ENCODE data around the gene IGFALS. TPM values are rescaled to one million over a fixed set of nuclear protein-coding genes. Genes with fewer than 3 reads are reported as not detected.

IGFALS gene
- total RNA-seq, 2 experiments from 2014 or later = not detected

DNA sequence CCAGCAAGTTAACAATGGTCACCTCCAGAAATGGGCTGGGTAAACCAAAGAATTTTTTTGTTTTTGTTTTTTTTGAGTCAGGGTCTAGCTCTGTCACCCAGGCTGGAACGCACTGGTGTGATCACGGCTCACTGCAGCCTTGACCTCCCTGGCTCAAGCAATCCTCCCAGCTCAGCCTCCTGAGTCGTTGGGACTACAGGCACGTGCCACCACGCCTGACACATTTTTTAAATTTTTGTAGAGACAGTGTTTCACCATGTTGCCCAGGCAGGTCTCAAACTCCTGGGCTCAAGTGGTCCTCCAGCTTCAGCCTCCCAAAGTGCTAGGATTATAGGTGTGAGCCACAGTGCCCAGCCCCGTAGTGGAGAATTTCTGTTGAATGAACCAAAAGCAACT, 12.8 kb downstream of the IGFALS start:
- CTCF ChIA-PET = no interaction called here
- POLR2A ChIA-PET = interaction anchor here (1.2 kb wide), 1 partner anchor 201 kb away, joined by 3 read pairs; the partner anchor contains the start of gene NOXO1

DNA sequence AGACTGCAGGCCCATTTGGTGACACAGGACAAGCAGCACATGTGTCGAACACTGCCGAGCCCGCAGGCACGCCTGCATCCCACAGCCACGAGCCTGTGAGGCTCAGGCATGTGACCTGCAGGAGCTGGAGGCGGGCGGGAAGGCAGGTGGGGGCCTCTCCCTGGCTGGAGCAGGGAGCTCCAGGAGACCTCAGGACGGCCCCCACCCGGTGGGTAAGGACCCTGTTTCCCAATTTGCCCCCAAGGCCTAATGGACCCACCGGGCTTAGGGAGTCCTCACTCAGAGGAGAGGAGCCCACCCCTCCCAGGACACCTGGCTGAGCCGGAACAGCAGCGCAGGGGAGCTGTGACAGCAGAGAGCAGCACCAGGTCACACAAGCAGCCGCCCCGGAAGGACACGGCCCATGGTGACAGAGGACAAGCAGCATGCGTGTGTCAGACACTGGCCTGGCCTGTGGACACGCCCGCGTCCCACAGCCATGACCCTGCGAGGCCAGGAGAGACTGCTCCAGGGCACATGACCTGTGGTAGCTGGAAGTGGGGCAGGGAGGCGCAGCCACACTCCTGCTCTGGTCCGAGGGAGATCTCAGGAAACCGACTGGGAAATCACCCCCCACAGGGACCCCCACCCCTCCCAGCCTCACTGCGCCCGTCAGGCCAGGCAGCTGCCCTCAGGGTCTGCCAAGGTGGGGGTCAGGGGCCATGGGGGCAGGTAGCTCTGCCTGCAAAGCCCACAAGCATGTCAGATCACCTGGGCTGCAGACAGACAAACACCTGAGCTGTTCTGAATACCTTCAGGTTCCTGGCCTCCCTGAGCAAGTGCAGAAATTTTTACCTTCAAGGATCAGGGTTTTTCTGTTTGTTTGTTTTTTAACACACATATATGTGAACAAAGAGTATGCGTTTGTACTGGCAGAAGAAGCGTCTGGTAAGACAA, 13.5 kb downstream of the IGFALS start:
- CTCF ChIA-PET = interaction anchor here (0.9 kb wide), 1 partner anchor 411 kb away, joined by 3 read pairs; no protein-coding TSS in a partner anchor
- POLR2A ChIA-PET = no interaction called here

DNA sequence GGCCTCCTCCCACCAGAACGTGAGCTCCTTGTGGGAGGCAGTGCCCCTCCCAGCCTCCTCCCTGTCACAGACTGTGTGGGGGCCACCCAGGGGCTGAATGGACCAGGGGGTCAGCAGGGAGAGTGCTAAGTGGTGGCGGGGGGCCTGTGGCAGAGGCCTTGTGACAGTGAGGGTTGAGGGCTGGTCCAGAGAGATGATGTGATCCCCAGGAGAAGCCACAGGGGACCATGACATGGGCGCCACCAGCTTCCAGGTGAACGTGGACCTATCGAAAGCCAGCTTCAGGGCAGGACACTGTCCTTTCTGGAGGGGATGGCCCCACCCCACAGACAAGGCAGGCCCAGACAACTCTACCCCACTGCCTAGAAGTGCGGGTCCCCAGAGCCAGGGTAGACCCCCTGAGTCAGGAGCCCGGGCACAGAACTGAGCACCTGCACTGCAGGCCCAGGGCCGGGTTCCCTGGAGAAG, 14.2 kb downstream of the IGFALS start:
- POLR2A ChIA-PET = no interaction called here

DNA sequence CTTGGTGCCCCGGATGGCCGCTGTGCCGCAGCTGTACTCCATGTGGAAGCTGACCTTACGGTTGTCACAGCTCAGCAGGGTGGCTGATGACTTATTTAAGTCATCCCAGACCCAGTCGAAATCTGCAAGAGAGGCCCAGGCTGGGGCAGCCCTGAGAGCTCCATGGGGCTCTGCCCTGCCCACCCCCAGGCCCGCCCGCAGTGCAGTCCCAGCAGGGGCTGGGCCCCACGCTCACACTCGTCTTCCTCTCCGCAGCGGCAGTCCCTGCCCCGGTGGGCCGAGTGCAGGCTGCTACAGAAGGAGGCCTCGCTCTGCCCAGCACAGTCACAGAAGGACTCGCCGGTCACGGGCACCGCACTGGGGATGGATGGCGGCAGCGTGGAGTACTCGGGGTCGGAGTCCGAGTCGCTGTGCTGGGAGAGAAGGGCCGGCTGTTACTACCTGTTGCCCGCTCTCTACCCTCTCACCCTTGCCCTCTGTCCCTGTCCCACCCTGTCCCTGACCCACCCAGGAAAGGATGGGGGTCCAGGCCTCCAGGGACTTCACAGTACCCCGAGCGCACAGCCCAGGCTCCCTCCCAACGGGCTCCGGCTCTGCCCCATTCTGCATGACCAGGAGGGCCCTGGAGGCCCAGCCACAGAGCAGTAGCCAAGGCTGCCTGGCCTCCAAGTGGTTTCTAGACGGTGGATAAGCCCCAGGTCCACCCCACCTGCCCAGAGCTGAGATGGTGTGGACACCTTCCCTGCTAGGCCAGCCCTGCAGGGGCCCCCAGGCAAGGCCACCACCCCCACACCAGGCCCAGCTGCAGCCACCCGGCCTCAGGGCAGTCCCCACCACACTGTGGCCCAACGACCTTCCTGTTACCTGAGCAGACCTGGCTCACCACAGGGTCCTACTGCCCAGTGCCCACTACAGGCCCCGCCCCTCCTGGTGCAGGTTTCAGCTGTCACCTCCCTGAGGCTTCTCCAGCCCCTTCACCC, 15.0 kb downstream of the IGFALS start:
- ChIA-PET POLR2A (interaction anchor here (0.6 kb wide), 1 partner anchor 280 kb away, joined by 9 read pairs; no protein-coding TSS in a partner anchor), CTCF (no interaction called here)

More for the DNA sequence above, 14.2 kb downstream of the IGFALS start:
- CTCF ChIA-PET = no interaction called here

DNA sequence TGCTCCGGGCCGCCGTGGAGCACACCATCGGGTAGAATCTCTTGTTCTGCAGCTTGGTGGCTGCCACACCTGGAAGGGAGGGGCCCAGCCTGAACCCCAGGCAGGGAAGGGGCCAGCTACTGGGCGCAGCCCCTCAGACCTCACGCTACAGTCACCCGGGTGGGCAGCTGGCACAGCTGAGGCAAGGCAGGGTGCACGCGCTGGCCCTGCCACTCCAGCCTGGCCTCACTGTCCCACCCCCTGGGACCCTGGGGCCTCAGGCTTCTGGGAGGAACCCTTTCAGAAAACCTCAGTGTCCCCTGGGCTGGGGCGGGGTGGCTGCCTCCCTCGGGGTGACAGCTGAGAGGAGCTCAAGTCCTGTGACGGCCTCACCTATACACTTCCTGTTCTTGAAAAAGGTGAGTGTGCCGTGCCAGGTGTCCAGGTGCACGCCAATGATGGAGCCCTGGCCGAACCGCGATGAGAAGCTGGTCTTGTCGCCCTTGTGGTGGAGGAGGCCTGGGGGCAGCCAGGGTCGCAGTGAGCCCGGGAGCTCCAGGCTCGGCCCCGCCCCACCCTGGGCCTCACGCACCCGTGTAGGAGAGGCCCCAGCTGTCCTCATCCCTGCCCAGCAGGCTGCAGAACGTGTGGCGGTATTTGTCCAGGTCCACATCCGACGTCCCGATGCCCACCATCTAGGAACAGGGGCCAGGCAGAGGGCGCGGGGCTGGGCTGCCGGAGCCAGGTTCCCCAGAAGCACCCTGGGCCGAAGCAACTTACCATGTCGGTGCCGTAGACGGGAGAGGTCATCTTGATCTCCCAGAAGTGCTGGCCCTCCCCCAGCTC, 15.9 kb downstream of the IGFALS start:
- ChIA-PET POLR2A (interaction anchor here (0.6 kb wide), 2 partner anchors 37 to 279 kb away, joined by 6 to 9 read pairs; no protein-coding TSS in a partner anchor), CTCF (no interaction called here)

DNA sequence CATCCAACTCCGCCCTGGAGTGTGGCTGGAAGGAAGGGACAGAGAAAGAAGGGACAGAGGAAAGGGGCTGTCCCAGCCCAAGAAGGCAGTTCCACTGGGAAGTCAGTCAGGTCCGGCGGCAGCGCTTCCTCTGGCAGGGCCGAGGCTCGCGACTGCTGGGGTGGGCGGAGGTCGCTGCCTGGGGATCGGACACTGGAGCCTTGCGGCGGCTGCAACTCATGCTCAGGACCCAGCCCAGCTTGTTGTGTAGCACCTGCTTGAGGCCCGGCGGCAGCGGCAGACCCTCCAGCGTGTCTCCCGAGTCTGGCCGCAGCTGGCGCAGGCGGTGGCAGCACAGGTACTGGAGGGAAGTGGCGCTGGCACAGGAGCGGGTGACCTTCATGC, 16.5 kb downstream of the IGFALS start:
- ChIA-PET POLR2A (interaction anchor here (0.6 kb wide), 1 partner anchor 38 kb away, joined by 6 read pairs; no protein-coding TSS in a partner anchor), CTCF (no interaction called here)

GRCh38 chr16:1776672-1776955, 16.9 kb downstream of the IGFALS start:
- CTCF ChIA-PET = no interaction called here
- POLR2A ChIA-PET = no interaction called here

DNA sequence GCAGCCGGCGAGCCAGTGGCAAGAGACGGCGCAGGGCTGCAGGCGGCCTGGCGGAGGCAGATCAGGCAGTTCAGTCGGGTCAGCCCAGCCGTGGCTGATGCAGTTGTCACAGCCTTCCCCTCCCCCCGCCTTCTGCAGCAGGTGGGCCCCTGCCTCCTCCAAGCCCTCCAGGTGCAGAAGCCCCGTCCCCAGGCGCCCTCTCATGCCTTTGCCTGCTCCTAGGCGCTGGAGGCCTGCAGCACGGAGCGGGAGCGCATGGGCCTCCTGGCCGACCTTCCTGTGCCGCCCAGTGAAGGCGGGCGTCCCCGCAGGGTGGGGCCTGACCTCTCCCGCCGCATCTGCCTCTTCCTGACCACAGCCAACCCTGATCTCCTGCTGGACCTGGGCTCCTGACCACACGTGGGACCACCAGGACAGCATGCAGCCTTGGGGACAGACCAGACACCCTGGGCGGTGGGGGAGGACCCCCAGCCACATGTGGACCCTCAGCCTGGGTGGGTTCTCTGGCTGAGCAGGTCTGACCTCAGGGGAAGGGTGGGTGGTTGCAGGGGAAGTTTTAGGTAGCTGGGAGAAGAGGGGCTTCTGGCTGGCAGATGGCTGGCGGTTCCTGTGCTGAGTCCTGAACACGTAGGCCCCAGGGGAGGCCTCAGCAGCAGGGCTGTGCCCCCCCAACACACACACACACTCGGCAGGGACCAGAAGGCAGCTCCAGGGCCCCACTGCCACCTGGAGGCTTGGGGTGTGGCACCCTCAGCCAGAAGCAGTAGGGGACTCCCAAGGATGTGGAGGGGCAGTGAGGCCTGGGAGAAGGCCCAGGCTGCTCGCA, 17.4 kb downstream of the IGFALS start:
- ChIA-PET CTCF (no interaction called here), POLR2A (no interaction called here)

GRCh38 chr16:1775006-1775845, 18.3 kb downstream of the IGFALS start:
- POLR2A ChIA-PET = interaction anchor here (1.8 kb wide), 1 partner anchor 190 kb away, joined by 4 read pairs; the partner anchor contains the start of gene RPS2
- CTCF ChIA-PET = interaction anchor here (1.2 to 1.6 kb wide), 2 partner anchors 7 to 66 kb away, joined by 4 to 7 read pairs; partner anchors contain the start of genes NUBP2 and SPSB3

- ChIA-PET CTCF (interaction anchor here (0.7 to 1.6 kb wide), 3 partner anchors 8 to 69 kb away, joined by 3 to 7 read pairs (median 4); partner anchors contain the start of genes NUBP2 and SPSB3), POLR2A (interaction anchor here (1.8 to 5.2 kb wide), 2 partner anchors 8 to 190 kb away, joined by 4 to 42 read pairs; partner anchors contain the start of genes NUBP2, RPS2 and SPSB3)
These were observed 19.1 kb downstream of the IGFALS start for GRCh38 chr16:1774448-1774780.

- ChIA-PET CTCF (interaction anchor here (0.7 to 1.6 kb wide), 3 partner anchors 9 to 68 kb away, joined by 3 to 7 read pairs (median 4); partner anchors contain the start of genes NUBP2 and SPSB3), POLR2A (interaction anchor here (0.6 to 5.2 kb wide), 3 partner anchors 8 to 424 kb away, joined by 3 to 42 read pairs (median 4); partner anchors contain the start of genes NUBP2, RPS2 and SPSB3)
These were observed 19.6 kb downstream of the IGFALS start for GRCh38 chr16:1773703-1774447.

- CTCF ChIA-PET = interaction anchor here (0.7 to 3.5 kb wide), 7 partner anchors 9 to 352 kb away, joined by 3 to 19 read pairs (median 3); partner anchors contain the start of genes MAPK8IP3, NUBP2 and SPSB3
- POLR2A ChIA-PET = interaction anchor here (0.8 to 5.2 kb wide), 3 partner anchors 9 to 187 kb away, joined by 4 to 42 read pairs (median 9); partner anchors contain the start of genes MAPK8IP3, NUBP2 and SPSB3
These were observed 20.4 kb downstream of the IGFALS start, which contains the start of gene MRPS34 for GRCh38 chr16:1772908-1773702. TSS of gene MRPS34 (minus strand) at chr16:1773134. CDS start at chr16:1773119, 15 bp downstream.

- CTCF ChIA-PET = interaction anchor here (0.7 to 3.5 kb wide), 6 partner anchors 11 to 351 kb away, joined by 3 to 19 read pairs (median 3); partner anchors contain the start of genes MAPK8IP3, NUBP2 and SPSB3
- POLR2A ChIA-PET = interaction anchor here (0.8 to 5.2 kb wide), 4 partner anchors 10 to 188 kb away, joined by 3 to 42 read pairs (median 6); partner anchors contain the start of genes MAPK8IP3, NUBP2 and SPSB3
These were observed 21.1 kb downstream of the IGFALS start, which contains the start of gene EME2 for GRCh38 chr16:1772362-1772907. TSS of gene EME2 (plus strand) at chr16:1772810. CDS start at chr16:1773228, 418 bp downstream.

DNA sequence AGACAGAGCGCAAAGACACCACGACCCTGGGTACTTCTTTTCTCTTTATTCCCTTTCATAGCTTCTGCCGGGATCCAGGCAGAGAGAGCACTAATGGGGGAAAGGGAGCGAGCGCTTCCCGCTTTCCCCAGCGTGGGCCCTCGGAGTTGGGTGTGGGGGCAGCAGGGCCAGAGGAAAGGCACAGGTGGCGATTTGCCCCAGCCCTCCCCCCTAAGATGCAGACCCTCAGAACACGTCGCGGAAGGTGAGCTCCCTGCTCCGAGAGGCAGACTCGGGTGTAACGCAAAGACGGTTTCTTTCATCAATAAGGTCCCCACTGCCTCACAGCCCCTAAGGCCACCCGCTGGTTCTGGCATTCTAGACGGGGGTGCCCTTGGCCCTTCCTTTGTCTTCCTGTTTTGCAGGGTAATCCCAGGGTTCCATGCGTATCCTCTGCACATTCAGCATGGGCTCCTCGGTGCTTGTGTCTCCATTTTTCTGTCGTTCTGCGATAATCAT, 21.6 kb downstream of the IGFALS start:
- ChIA-PET CTCF (interaction anchor here (0.7 to 3.5 kb wide), 5 partner anchors 11 to 67 kb away, joined by 3 to 19 read pairs (median 3); partner anchors contain the start of genes NUBP2 and SPSB3), POLR2A (interaction anchor here (0.8 to 5.2 kb wide), 3 partner anchors 10 to 66 kb away, joined by 3 to 42 read pairs (median 9); partner anchors contain the start of genes MAPK8IP3, NUBP2 and SPSB3)
